ENCODE measurements around the gene CERS6. TPM values are rescaled to one million over a fixed set of nuclear protein-coding genes. Genes with fewer than 3 reads are reported as not detected.

Gene CERS6
- total RNA-seq, 1 donor: 16.0 TPM

- DNase-seq (ENCODE audit: low read depth): no peak
- TF ChIP-seq CTCF (IDR thresholded peaks at IDR 0.05; ENCODE audit: insufficient read depth, low read depth, low read length): no peak
- no peak overlapping the region for H3K4me3 ChIP-seq (ENCODE audit: low read depth, low read length)
Observed at GRCh38 chr2:168773128-168773527, 317.1 kb downstream of the CERS6 start.

- no peak overlapping the region for H3K4me3 ChIP-seq (ENCODE audit: low read depth, low read length)
- peak; percentile 95 for TF ChIP-seq CTCF (IDR thresholded peaks at IDR 0.05; ENCODE audit: insufficient read depth, low read depth, low read length)
- DNase-seq (ENCODE audit: low read depth): peak; percentile 74
Observed at GRCh38 chr2:168773719-168774521, 317.8 kb downstream of the CERS6 start.

- H3K4me3 ChIP-seq (ENCODE audit: low read depth, low read length): no peak overlapping the region
- no peak for DNase-seq (ENCODE audit: low read depth)
- no peak for TF ChIP-seq CTCF (IDR thresholded peaks at IDR 0.05; ENCODE audit: insufficient read depth, low read depth, low read length)
Observed at GRCh38 chr2:168775837-168776236, 319.8 kb downstream of the CERS6 start.

- TF ChIP-seq CTCF (IDR thresholded peaks at IDR 0.05; ENCODE audit: insufficient read depth, low read depth, low read length): no peak
- DNase-seq (ENCODE audit: low read depth): no peak
- H3K4me3 ChIP-seq (ENCODE audit: low read depth, low read length): no peak overlapping the region
Observed at GRCh38 chr2:168780669-168781071, 324.6 kb downstream of the CERS6 start.

- no peak for DNase-seq (ENCODE audit: low read depth)
- no peak overlapping the region for H3K4me3 ChIP-seq (ENCODE audit: low read depth, low read length)
- TF ChIP-seq CTCF (IDR thresholded peaks at IDR 0.05; ENCODE audit: insufficient read depth, low read depth, low read length): no peak
Observed at GRCh38 chr2:168781191-168781817, 325.2 kb downstream of the CERS6 start.

- no peak for DNase-seq (ENCODE audit: low read depth)
- H3K4me3 ChIP-seq (ENCODE audit: low read depth, low read length): no peak overlapping the region
- no peak for TF ChIP-seq CTCF (IDR thresholded peaks at IDR 0.05; ENCODE audit: insufficient read depth, low read depth, low read length)
Observed at GRCh38 chr2:168782271-168782670, 326.2 kb downstream of the CERS6 start.
